NB4 (cell line): ENCODE data around the gene FBXL20.

Experiments
- MYC ChIP-seq: IDR thresholded peaks from 2 replicates; pipeline ENCODE4 v1.6.1; 2011; ENCODE audit warnings: low read depth, low read length
- POLR2A ChIP-seq: IDR thresholded peaks from 2 replicates; pipeline ENCODE4 v1.6.1; 2011; ENCODE audit warnings: mild to moderate bottlenecking; ENCODE audit not compliant: insufficient read length; ENCODE audit errors: extremely low read depth
- TF ChIP-seq, protein P1 (sequence below): IDR thresholded peaks from one replicate; pipeline ENCODE4 v1.5.1; 2012; ENCODE audit warnings: low read depth, low read length
- TF ChIP-seq, protein P2 (sequence below): IDR thresholded peaks from 2 replicates; pipeline ENCODE4 v1.6.1; 2011; ENCODE audit warnings: low read depth, low read length

DNA sequence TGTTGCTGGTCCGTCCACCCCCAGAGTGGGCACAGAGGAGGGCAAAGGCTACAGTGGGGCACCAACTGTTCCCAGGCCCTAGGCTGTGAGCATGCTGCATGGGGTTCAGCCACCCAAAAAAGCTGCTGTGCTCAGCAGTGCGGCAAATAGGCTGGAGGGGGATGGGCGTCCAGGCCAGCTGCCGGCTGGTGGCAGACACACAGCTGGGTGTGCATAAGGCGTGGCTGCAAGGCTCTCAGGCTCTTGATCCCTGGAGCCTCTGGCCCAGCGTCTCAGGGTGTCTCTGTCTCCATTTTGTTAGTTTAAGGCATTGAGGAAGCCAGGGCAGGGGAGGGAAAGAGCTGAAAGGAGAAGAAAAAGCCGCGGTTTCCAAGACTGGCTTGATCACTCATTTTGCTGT, 192.5 kb downstream of the FBXL20 start:
- no peak for TF ChIP-seq POLR2A
- TF ChIP-seq, protein P1, sequence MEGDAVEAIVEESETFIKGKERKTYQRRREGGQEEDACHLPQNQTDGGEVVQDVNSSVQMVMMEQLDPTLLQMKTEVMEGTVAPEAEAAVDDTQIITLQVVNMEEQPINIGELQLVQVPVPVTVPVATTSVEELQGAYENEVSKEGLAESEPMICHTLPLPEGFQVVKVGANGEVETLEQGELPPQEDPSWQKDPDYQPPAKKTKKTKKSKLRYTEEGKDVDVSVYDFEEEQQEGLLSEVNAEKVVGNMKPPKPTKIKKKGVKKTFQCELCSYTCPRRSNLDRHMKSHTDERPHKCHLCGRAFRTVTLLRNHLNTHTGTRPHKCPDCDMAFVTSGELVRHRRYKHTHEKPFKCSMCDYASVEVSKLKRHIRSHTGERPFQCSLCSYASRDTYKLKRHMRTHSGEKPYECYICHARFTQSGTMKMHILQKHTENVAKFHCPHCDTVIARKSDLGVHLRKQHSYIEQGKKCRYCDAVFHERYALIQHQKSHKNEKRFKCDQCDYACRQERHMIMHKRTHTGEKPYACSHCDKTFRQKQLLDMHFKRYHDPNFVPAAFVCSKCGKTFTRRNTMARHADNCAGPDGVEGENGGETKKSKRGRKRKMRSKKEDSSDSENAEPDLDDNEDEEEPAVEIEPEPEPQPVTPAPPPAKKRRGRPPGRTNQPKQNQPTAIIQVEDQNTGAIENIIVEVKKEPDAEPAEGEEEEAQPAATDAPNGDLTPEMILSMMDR: no peak
- TF ChIP-seq, protein P2, sequence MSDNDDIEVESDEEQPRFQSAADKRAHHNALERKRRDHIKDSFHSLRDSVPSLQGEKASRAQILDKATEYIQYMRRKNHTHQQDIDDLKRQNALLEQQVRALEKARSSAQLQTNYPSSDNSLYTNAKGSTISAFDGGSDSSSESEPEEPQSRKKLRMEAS: 0 out of 2 replicates have a peak, but pooled peaks have one; percentile 15
- no peak for TF ChIP-seq MYC
